Measurements from ENCODE around the gene AKNA. TPM values are rescaled to one million over a fixed set of nuclear protein-coding genes. Genes with fewer than 3 reads are reported as not detected.

The AKNA gene
- total and polyA plus RNA-seq, 2 of the 8 experiments (the other 6 are each of a cell fraction or from before 2014, with no cell fraction given): 21.0 to 27.4 TPM

DNA sequence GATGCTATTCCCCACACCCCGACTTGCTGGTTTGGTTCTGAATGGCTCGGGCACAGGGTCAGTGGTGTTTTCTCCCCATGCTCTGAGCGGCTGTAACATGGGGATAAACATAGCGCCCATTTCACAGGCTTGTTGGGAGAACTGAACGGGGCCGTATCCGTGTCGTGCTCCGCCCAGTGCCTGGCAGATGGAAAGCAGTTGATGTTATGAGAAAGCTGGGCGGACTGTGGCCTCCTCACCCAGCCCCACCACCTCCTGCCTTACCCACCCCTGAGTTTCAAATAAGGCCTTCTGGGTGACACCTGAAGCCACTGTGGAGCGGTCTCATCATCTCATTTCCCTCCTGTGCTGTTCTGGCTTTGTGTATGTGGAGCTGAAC is 43.6 kb downstream of the AKNA start:
- no peak overlapping the region for H4K8ac ChIP-seq (ENCODE audit: extremely low read depth, insufficient read depth, low read length)
- H2BK120ac ChIP-seq (replicated peaks; ENCODE audit: low read depth, low read length): no peak overlapping the region
- no peak overlapping the region for H2BK5ac ChIP-seq (ENCODE audit: low read depth, low read length)
- no peaks in the 10 kb centered on the region for H3K27me3 ChIP-seq (replicated peaks in 1 of 4; ENCODE audit: control insufficient read depth in 3 of 4, extremely low read depth in 1 of 4, insufficient read depth in 3 of 4, low read length in 3 of 4)
- no peak overlapping the region for H2BK15ac ChIP-seq (ENCODE audit: low read length)
- peaks cover 0 to 2% of the 10 kb centered on the region in 2 experiments for H4K20me1 ChIP-seq (replicated peaks in 1 of 2; ENCODE audit: control insufficient read depth in 1 of 2, insufficient read depth in 2 of 2, low read length in 2 of 2)
- no peak overlapping the region for H3K4me3 ChIP-seq (ENCODE audit: extremely low read depth in 1 of 4, insufficient read depth in 2 of 4, low read depth in 3 of 4, low read length in 4 of 4)
- peaks cover 12 to 78% (median 50%) of the 10 kb centered on the region in 4 experiments for H3K36me3 ChIP-seq (ENCODE audit: control insufficient read depth in 2 of 4, insufficient read depth in 4 of 4, low read length in 3 of 4)
- H3K23ac ChIP-seq (ENCODE audit: insufficient read length): no peak overlapping the region
- no peak overlapping the region for H3K4ac ChIP-seq (replicated peaks; ENCODE audit: insufficient read length, low read depth, low read length)
- ChIA-PET CTCF (ENCODE audit: partially characterized antibody) (interaction anchor here (1.0 to 1.5 kb wide), 4 partner anchors 9 to 64 kb away, joined by 3 to 5 read pairs (median 4); no protein-coding TSS in a partner anchor), POLR2A (ENCODE audit: partially characterized antibody) (interaction anchor here (0.9 to 2.5 kb wide), 4 partner anchors 10 to 44 kb away, joined by 3 to 8 read pairs (median 4); no protein-coding TSS in a partner anchor)
- H4K5ac ChIP-seq (ENCODE audit: insufficient read length, low read depth, low read length): no peak overlapping the region
- FAIRE-seq: no peak
- no peak overlapping the region for H2BK20ac ChIP-seq (ENCODE audit: low read length)
- H3K18ac ChIP-seq (ENCODE audit: extremely low read depth, low read length): no peak overlapping the region
- H4K91ac ChIP-seq (replicated peaks; ENCODE audit: insufficient read length, low read length): no peak overlapping the region
- H3K79me2 ChIP-seq (ENCODE audit: control insufficient read depth in 1 of 2, insufficient read depth in 2 of 2, low read length in 2 of 2): no peaks in the 10 kb centered on the region
- no peak overlapping the region for H3K27ac ChIP-seq (ENCODE audit: low read depth, low read length)
- H3K14ac ChIP-seq (ENCODE audit: insufficient read length): no peak overlapping the region
- no peak overlapping the region for H3K56ac ChIP-seq (replicated peaks; ENCODE audit: insufficient read length, low read depth, low read length)
- no peaks in the 10 kb centered on the region for H3K79me1 ChIP-seq (ENCODE audit: low read depth, low read length)
- peaks cover 3 to 5% (median 4%) of the 10 kb centered on the region in 4 experiments; a peak in 5 of 7 replicates for H3K4me1 ChIP-seq (replicated peaks in 1 of 4; ENCODE audit: control insufficient read depth in 3 of 4, insufficient read depth in 4 of 4, low read length in 3 of 4)
- no peak overlapping the region for H3K4me2 ChIP-seq (ENCODE audit: insufficient read depth in 1 of 2, low read depth in 2 of 2, low read length in 2 of 2)
- 95% methylated on average over 10 of the region's 11 CpGs; no CpG with 5 or more reads in 1 of the 2 experiments for WGBS, 2 experiments (ENCODE audit: extremely low coverage in 1 of 2, insufficient coverage in 1 of 2, insufficient read length in 1 of 2, insufficient replicate concordance in 2 of 2, low coverage in 1 of 2, low lambda C conversion rate in 2 of 2, missing lambda C conversion rate in 1 of 2)
- H2AK5ac ChIP-seq (ENCODE audit: low read depth, low read length): no peak overlapping the region
- H2BK12ac ChIP-seq (ENCODE audit: low read depth, low read length): no peak overlapping the region
- H3K23me2 ChIP-seq (ENCODE audit: low read depth, low read length): no peaks in the 10 kb centered on the region
- no peaks in the 10 kb centered on the region for H3K9me3 ChIP-seq (ENCODE audit: insufficient read depth in 2 of 2, low read depth in 1 of 2, low read length in 1 of 2)
- no peak overlapping the region for H3K9ac ChIP-seq (replicated peaks in 1 of 4; ENCODE audit: extremely low read depth in 1 of 4, low read depth in 3 of 4, low read length in 3 of 4)
- no peak overlapping the region for H2AFZ ChIP-seq (ENCODE audit: low read length)
- no peak for DNase-seq (ENCODE audit: low read depth in 1 of 2, low spot score in 2 of 2)
- no peak for TF ChIP-seq GABPA (IDR thresholded peaks at IDR 0.05; ENCODE audit: borderline replicate concordance, insufficient read depth, low read length)
- TF ChIP-seq CREB1 (IDR thresholded peaks at IDR 0.05): no peak
- no peak for TF ChIP-seq GTF2F1 (IDR thresholded peaks at IDR 0.05; ENCODE audit: borderline replicate concordance, low read depth, low read length)
- no peak for TF ChIP-seq CTBP2 (IDR thresholded peaks at IDR 0.05; ENCODE audit: borderline replicate concordance, insufficient read depth, insufficient read length, low read length)
- no peak for TF ChIP-seq SIRT6 (IDR thresholded peaks at IDR 0.05; ENCODE audit: low read length)
- TF ChIP-seq TBP (IDR thresholded peaks at IDR 0.05; ENCODE audit: low read depth, low read length): no peak
- no peak for TF ChIP-seq SUZ12 (IDR thresholded peaks at IDR 0.05; ENCODE audit: low read length)
- TF ChIP-seq KDM1A (IDR thresholded peaks at IDR 0.05; ENCODE audit: borderline replicate concordance, low read length): no peak
- TF ChIP-seq POLR2AphosphoS5 (IDR thresholded peaks at IDR 0.05; ENCODE audit: low read depth, low read length): no peak
- TF ChIP-seq NRF1 (IDR thresholded peaks at IDR 0.05; ENCODE audit: low read depth, low read length): no peak
- TF ChIP-seq, protein P1, sequence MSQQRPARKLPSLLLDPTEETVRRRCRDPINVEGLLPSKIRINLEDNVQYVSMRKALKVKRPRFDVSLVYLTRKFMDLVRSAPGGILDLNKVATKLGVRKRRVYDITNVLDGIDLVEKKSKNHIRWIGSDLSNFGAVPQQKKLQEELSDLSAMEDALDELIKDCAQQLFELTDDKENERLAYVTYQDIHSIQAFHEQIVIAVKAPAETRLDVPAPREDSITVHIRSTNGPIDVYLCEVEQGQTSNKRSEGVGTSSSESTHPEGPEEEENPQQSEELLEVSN (IDR thresholded peaks at IDR 0.05): no peak
- TF ChIP-seq EZH2 (IDR thresholded peaks at IDR 0.05; ENCODE audit: low read depth, low read length, severe bottlenecking): no peak
